PC-3 (cell line): ENCODE measurements around the gene KLRC3. TPM values are rescaled to one million over a fixed set of nuclear protein-coding genes. Genes with fewer than 3 reads are reported as not detected.
"Not testable (repeated sequence)": the region's sequence is repeated elsewhere in the genome, so short reads cannot be mapped to it uniquely, and the experiment has no call there.

ENCODE experiments used
- ATAC-seq: fragments of 200-7000 bp; cut with Tn5 transposase; 2 replicates; pipeline ENCODE4 v1.9.1; 2020; ENCODE audit warnings: mild to moderate bottlenecking, moderate library complexity
- BruUV-seq: library from RNA; stranded (reverse); fragments of 400-500 nt; replicated peaks from 2 replicates; lab custom pipeline; 2021; lab: Mats Ljungman, UMichigan
- CTCF ChIA-PET: fragments of 300-600 bp; sonication (Branson Sonifier 250); formaldehyde crosslinking; loops from one replicate; lab custom pipeline; 2022; ENCODE audit warnings: antibody characterized with exemption; lab: Charles Lee
- POLR2A ChIA-PET: fragments of 300-600 bp; sonication (Branson Sonifier 250); formaldehyde crosslinking; loops from one replicate; lab custom pipeline; 2022; ENCODE audit warnings: antibody characterized with exemption; ENCODE audit not compliant: unreplicated experiment; lab: Charles Lee
- DNase-seq: peaks from one replicate; pipeline ENCODE4 v3.0.0-alpha.2; 2015
- H2AFZ ChIP-seq: fragments of 300-600 bp; sonication (generic); 2 replicates; pipeline ENCODE4 v1.6.0; 2016; ENCODE audit warnings: antibody characterized with exemption, low read length
- H3F3A ChIP-seq: fragments of 300-600 bp; sonication (generic); one replicate; pipeline ENCODE4 v1.6.0; 2017; ENCODE audit warnings: antibody characterized with exemption, low read length, control low read depth, mild to moderate bottlenecking; ENCODE audit not compliant: unreplicated experiment
- H3K27ac ChIP-seq: fragments of 300-600 bp; sonication (generic); 2 replicates; pipeline ENCODE4 v1.5.1; 2016; ENCODE audit warnings: mild to moderate bottlenecking, low read length
- H3K27me3 ChIP-seq: fragments of 300-600 bp; sonication (generic); 2 replicates; pipeline ENCODE4 v1.6.1; 2016; ENCODE audit warnings: low read length, mixed read lengths
- H3K36me3 ChIP-seq: fragments of 300-600 bp; sonication (generic); 2 replicates; pipeline ENCODE4 v1.6.1; 2016; ENCODE audit warnings: low read depth, mixed run types, low read length, mixed read lengths
- H3K4me1 ChIP-seq: fragments of 300-600 bp; sonication (generic); 2 replicates; pipeline ENCODE4 v1.5.1; 2016; ENCODE audit warnings: low read length; ENCODE audit not compliant: insufficient read depth
- H3K4me2 ChIP-seq: fragments of 300-600 bp; sonication (generic); 2 replicates; pipeline ENCODE4 v1.6.0; 2016; ENCODE audit warnings: low read length
- H3K4me3 ChIP-seq: fragments of 300-600 bp; sonication (generic); 2 replicates; pipeline ENCODE4 v1.5.1; 2016; ENCODE audit warnings: mild to moderate bottlenecking, low read length, mixed read lengths
- H3K79me2 ChIP-seq: fragments of 300-600 bp; sonication (generic); 2 replicates; pipeline ENCODE4 v1.6.1; 2017; ENCODE audit warnings: low read length, mixed read lengths
- H3K9ac ChIP-seq: fragments of 300-600 bp; sonication (generic); 2 replicates; pipeline ENCODE4 v1.6.0; 2016; ENCODE audit warnings: mild to moderate bottlenecking, low read length
- H3K9me2 ChIP-seq: fragments of 300-600 bp; sonication (generic); replicated peaks from 2 replicates; pipeline ENCODE4 v1.6.1; 2016; ENCODE audit warnings: mixed run types, low read length, mixed read lengths
- H3K9me3 ChIP-seq: fragments of 300-600 bp; sonication (generic); 2 replicates; pipeline ENCODE4 v1.6.1; 2016; ENCODE audit warnings: low read length, mixed read lengths
- H4K20me1 ChIP-seq: fragments of 300-600 bp; sonication (generic); 2 replicates; pipeline ENCODE4 v1.6.1; 2016; ENCODE audit warnings: low read length, mixed read lengths
- CTCF ChIP-seq: fragments of 300-600 bp; sonication (generic); conservative IDR thresholded peaks from 2 replicates; pipeline ENCODE4 v1.5.1; 2017; ENCODE audit warnings: antibody characterized with exemption, low read depth, mild to moderate bottlenecking, low read length
- EZH2 ChIP-seq: fragments of 300-600 bp; sonication (generic); IDR thresholded peaks from one replicate; pipeline ENCODE4 v1.6.1; 2017; ENCODE audit warnings: antibody characterized with exemption, mild to moderate bottlenecking, low read length; ENCODE audit not compliant: unreplicated experiment
- EZH2phosphoT487 ChIP-seq: fragments of 300-600 bp; sonication (generic); IDR thresholded peaks from 2 replicates; pipeline ENCODE4 v1.6.1; 2018; ENCODE audit warnings: mild to moderate bottlenecking, antibody characterized with exemption, low read length, borderline replicate concordance
- intact Hi-C: fragments of 100-400 bp; cut with micrococcal nuclease; formaldehyde crosslinking; loops from 2 replicates; pipeline ENCODE4 v1.9.0; 2023
- total RNA-seq: library from RNA; depleted of rRNA; stranded (reverse); fragments of >200 nt; gene quantifications from 2 replicates; pipeline ENCODE4 v1.2.3, GENCODE V29; 2014

KLRC3 gene
- total RNA-seq, 1 experiment from 2014 or later, result not detected

GRCh38 chr12:10372559-10372958 lies 47.8 kb downstream of the KLRC3 start:
- H3K4me2 ChIP-seq, result no peak overlapping the region
- H3K9me3 ChIP-seq, result no peaks in the 10 kb centered on the region
- CTCF ChIA-PET, result no interaction called here

GRCh38 chr12:10371893-10372535 lies 48.4 kb downstream of the KLRC3 start:
- H3K36me3 ChIP-seq, H2AFZ ChIP-seq, DNase-seq, BruUV-seq, H3K27me3 ChIP-seq, intact Hi-C loops, CTCF ChIA-PET, H3K9me3 ChIP-seq, H3K4me1 ChIP-seq, H3K9me2 ChIP-seq, H3K4me2 ChIP-seq, H3F3A ChIP-seq, ATAC-seq, H3K9ac ChIP-seq, H3K4me3 ChIP-seq, H3K27ac ChIP-seq, POLR2A ChIA-PET, H4K20me1 ChIP-seq, H3K79me2 ChIP-seq: not testable (repeated sequence)

More at GRCh38 chr12:10372559-10372958, 47.8 kb downstream of the KLRC3 start:
- BruUV-seq, result no TSS peak
- POLR2A ChIA-PET, result no interaction called here
- intact Hi-C loops, result no loop called here
- no peaks in the 10 kb centered on the region for H3K79me2 ChIP-seq
- no peaks in the 10 kb centered on the region for H3K27me3 ChIP-seq
- no peak for TF ChIP-seq CTCF
- no peak overlapping the region for H3K4me3 ChIP-seq
- no peaks in the 10 kb centered on the region for H3K36me3 ChIP-seq
- no peaks in the 10 kb centered on the region for H3F3A ChIP-seq
- H4K20me1 ChIP-seq, result no peaks in the 10 kb centered on the region
- H3K4me1 ChIP-seq, result no peaks in the 10 kb centered on the region
- ATAC-seq (no peak), DNase-seq (no peak)
- H2AFZ ChIP-seq, result no peak overlapping the region
- no peak overlapping the region for H3K27ac ChIP-seq
- no peaks in the 10 kb centered on the region for H3K9me2 ChIP-seq
- H3K9ac ChIP-seq, result no peak overlapping the region

GRCh38 chr12:10369557-10370415 lies 50.6 kb downstream of the KLRC3 start:
- no peaks in the 10 kb centered on the region for H3K9me3 ChIP-seq
- CTCF ChIA-PET, result interaction anchor here (0.6 kb wide), 1 partner anchor 130 kb away, joined by 3 read pairs; no protein-coding TSS in a partner anchor
- H3K36me3 ChIP-seq, result no peaks in the 10 kb centered on the region
- H3K4me3 ChIP-seq, result no peak overlapping the region
- ATAC-seq, result no peak
- no peak overlapping the region for H3K4me2 ChIP-seq
- TF ChIP-seq CTCF (no peak), EZH2phosphoT487 (no peak), EZH2 (no peak)
- H3K79me2 ChIP-seq, result no peaks in the 10 kb centered on the region
- H3K9me2 ChIP-seq, result no peaks in the 10 kb centered on the region
- H3K4me1 ChIP-seq, result peaks cover 15% of the 10 kb centered on the region
- H3F3A ChIP-seq, result no peaks in the 10 kb centered on the region
- no peak overlapping the region for H3K27ac ChIP-seq
- H2AFZ ChIP-seq, result no peak overlapping the region
- intact Hi-C loops, result loop anchor here (10.0 kb wide), 1 partner anchor 135 kb away; the partner anchor contains the start of gene EIF2S3B
- H4K20me1 ChIP-seq, result no peaks in the 10 kb centered on the region
- no TSS peak for BruUV-seq
- H3K9ac ChIP-seq, result no peak overlapping the region
- DNase-seq, result no peak
- no peaks in the 10 kb centered on the region for H3K27me3 ChIP-seq
- POLR2A ChIA-PET, result no interaction called here
